Skin epidermis (tissue), 12 donors: ENCODE data around the gene MYO10.
A peak's percentile ranks its signal among the peaks of the same experiment; 100 is the strongest.
"Not testable (repeated sequence)": the region's sequence is repeated elsewhere in the genome, so short reads cannot be mapped to it uniquely, and the experiment has no call there.

Source experiments
- H3K27ac ChIP-seq, 21 experiments: fragments of 200-600 bp; sonication (generic) in 11 of 21; one replicate each; pipeline ENCODE4 v1.5.0; 2020; ENCODE audit warnings: mild to moderate bottlenecking in 3 of 21, inconsistent platforms in 2 of 21, moderate library complexity in 2 of 21
- H3K4me3 ChIP-seq, 7 experiments: fragments of 200-600 bp; sonication (generic) in 2 of 7; one replicate each; pipeline ENCODE4 v1.5.0; 2020; ENCODE audit warnings: inconsistent platforms in 2 of 7, mild to moderate bottlenecking in 2 of 7, moderate library complexity in 1 of 7

MYO10 gene

GRCh38 chr5:16842896-16843295 is 93.2 kb downstream of the MYO10 start:
- H3K27ac ChIP-seq, result no peak overlapping the region

GRCh38 chr5:16841416-16841815 is 94.7 kb downstream of the MYO10 start:
- Histone ChIP-seq H3K27ac (no peak overlapping the region), H3K4me3 (no peak overlapping the region)

More at GRCh38 chr5:16842896-16843295, 93.2 kb downstream of the MYO10 start:
- H3K4me3 ChIP-seq, result no peak overlapping the region

GRCh38 chr5:16837305-16837704 is 98.8 kb downstream of the MYO10 start:
- no peak overlapping the region for H3K4me3 ChIP-seq
- H3K27ac ChIP-seq, result no peak overlapping the region

- no peak overlapping the region for H3K27ac ChIP-seq
These were observed 102.1 kb downstream of the MYO10 start for GRCh38 chr5:16834029-16834428.

GRCh38 chr5:16831326-16831725 is 104.8 kb downstream of the MYO10 start:
- not testable (repeated sequence) for H3K4me3 ChIP-seq, H3K27ac ChIP-seq

More at GRCh38 chr5:16834029-16834428, 102.1 kb downstream of the MYO10 start:
- H3K4me3 ChIP-seq, result no peak overlapping the region

GRCh38 chr5:16827755-16828154 is 108.3 kb downstream of the MYO10 start:
- H3K27ac ChIP-seq, result no peak overlapping the region

GRCh38 chr5:16826379-16827125 is 109.5 kb downstream of the MYO10 start:
- no peak overlapping the region for H3K27ac ChIP-seq
- H3K4me3 ChIP-seq, result no peak overlapping the region

More at GRCh38 chr5:16827755-16828154, 108.3 kb downstream of the MYO10 start:
- no peak overlapping the region for H3K4me3 ChIP-seq

GRCh38 chr5:16819522-16820167 is 116.4 kb downstream of the MYO10 start:
- H3K27ac ChIP-seq, result peak overlapping the region in 8 of 21 experiments; percentile 27 to 73 (median 40)

GRCh38 chr5:16815432-16815831 is 120.7 kb downstream of the MYO10 start:
- Histone ChIP-seq H3K4me3 (no peak overlapping the region), H3K27ac (no peak overlapping the region)

More at GRCh38 chr5:16819522-16820167, 116.4 kb downstream of the MYO10 start:
- no peak overlapping the region for H3K4me3 ChIP-seq

GRCh38 chr5:16812911-16813310 is 123.2 kb downstream of the MYO10 start:
- Histone ChIP-seq H3K4me3 (no peak overlapping the region), H3K27ac (no peak overlapping the region)

GRCh38 chr5:16812448-16812847 is 123.6 kb downstream of the MYO10 start:
- H3K4me3 ChIP-seq, result no peak overlapping the region
- H3K27ac ChIP-seq, result no peak overlapping the region

GRCh38 chr5:16810208-16810854 is 125.8 kb downstream of the MYO10 start:
- H3K27ac ChIP-seq, result peak overlapping the region in 6 of 21 experiments; percentile 6 to 69 (median 36)
- H3K4me3 ChIP-seq, result no peak overlapping the region

- Histone ChIP-seq H3K27ac (peak overlapping the region in 8 of 21 experiments; percentile 6 to 71 (median 38)), H3K4me3 (no peak overlapping the region)
These were observed 126.5 kb downstream of the MYO10 start for GRCh38 chr5:16809395-16810207.

- no peak overlapping the region for H3K4me3 ChIP-seq
- H3K27ac ChIP-seq, result peak overlapping the region in 7 of 21 experiments; percentile 19 to 71 (median 42)
These were observed 127.1 kb downstream of the MYO10 start for GRCh38 chr5:16809010-16809394.

- Histone ChIP-seq H3K27ac (no peak overlapping the region), H3K4me3 (no peak overlapping the region)
These were observed 128.1 kb downstream of the MYO10 start for GRCh38 chr5:16808021-16808420.

- H3K4me3 ChIP-seq, result no peak overlapping the region
- no peak overlapping the region for H3K27ac ChIP-seq
These were observed 128.6 kb downstream of the MYO10 start for GRCh38 chr5:16807547-16807864.

- Histone ChIP-seq H3K27ac (no peak overlapping the region), H3K4me3 (no peak overlapping the region)
These were observed 129.2 kb downstream of the MYO10 start for GRCh38 chr5:16806711-16807546.

GRCh38 chr5:16805486-16805885 is 130.6 kb downstream of the MYO10 start:
- H3K27ac ChIP-seq, result no peak overlapping the region
- no peak overlapping the region for H3K4me3 ChIP-seq

- no peak overlapping the region for H3K27ac ChIP-seq
- no peak overlapping the region for H3K4me3 ChIP-seq
These were observed 132.3 kb downstream of the MYO10 start for GRCh38 chr5:16803831-16804230.
